Upper lobe of right lung (tissue), 1 donor: Measurements from ENCODE around the gene HOPX. TPM values are rescaled to one million over a fixed set of nuclear protein-coding genes. Genes with fewer than 3 reads are reported as not detected.

ENCODE experiments used
- ATAC-seq: fragments of 200-7000 bp; cut with Tn5 transposase; one replicate; pipeline ENCODE4 v1.9.1; 2020; ENCODE audit warnings: mild to moderate bottlenecking, moderate library complexity
- DNase-seq: peaks from one replicate; pipeline ENCODE4 v3.0.0-alpha.2; 2020
- H3K27ac ChIP-seq: fragments of 200-600 bp; one replicate; pipeline ENCODE4 v1.8.0; 2022
- H3K27me3 ChIP-seq: fragments of 200-600 bp; one replicate; pipeline ENCODE4 v1.8.0; 2022; ENCODE audit warnings: mild to moderate bottlenecking
- H3K36me3 ChIP-seq: fragments of 200-600 bp; one replicate; pipeline ENCODE4 v1.8.0; 2022
- H3K4me1 ChIP-seq: fragments of 200-600 bp; one replicate; pipeline ENCODE4 v1.8.0; 2022
- H3K4me3 ChIP-seq: fragments of 200-600 bp; one replicate; pipeline ENCODE4 v1.8.0; 2022; ENCODE audit warnings: mild to moderate bottlenecking
- H3K9me3 ChIP-seq: fragments of 200-600 bp; one replicate; pipeline ENCODE4 v1.8.0; 2022
- intact Hi-C: fragments of 100-400 bp; cut with DNase I; formaldehyde crosslinking; loops from one replicate; pipeline ENCODE4 v1.11.0; 2022
- total RNA-seq: library from RNA; stranded (reverse); fragmentation: NEBNext Ultra II Directional; extraction: Animal tissue kit (Norgen Biotek cat#: 25700); gene quantifications from one replicate; pipeline ENCODE4 v1.2.1, GENCODE V29; 2021
- TF ChIP-seq, protein P1 (sequence below): fragments of 200-600 bp; IDR thresholded peaks from one replicate; pipeline ENCODE4 v1.8.0; 2022; ENCODE audit warnings: antibody characterized with exemption
- donor health status: DM: no; HTN: yes; CAD: no; lungs with severe emphysema.

Gene HOPX
- total RNA-seq, 1 donor from 2014 or later, result 520 TPM

DNA sequence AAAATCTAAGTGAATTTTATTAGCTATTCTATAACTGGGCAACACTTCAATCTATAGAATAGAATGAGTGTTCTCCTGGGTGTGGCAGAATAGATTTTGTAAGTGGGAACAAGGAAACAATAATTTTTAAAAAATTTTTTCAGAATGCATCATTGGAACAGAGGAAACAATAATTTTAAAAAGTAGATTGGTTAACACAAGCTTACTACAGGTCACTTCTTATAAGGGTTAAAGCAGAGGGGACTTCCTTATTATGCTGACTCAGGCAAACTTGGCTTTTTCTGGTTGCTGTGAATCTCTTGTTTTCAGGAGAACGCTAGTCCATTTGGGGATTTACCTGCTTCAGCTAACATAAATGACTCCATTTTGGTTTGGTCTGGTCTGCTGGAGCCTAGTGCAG is 52.5 kb downstream of the HOPX start:
- no peaks in the 10 kb centered on the region for H3K4me1 ChIP-seq
- H3K27me3 ChIP-seq, result no peaks in the 10 kb centered on the region
- H3K9me3 ChIP-seq, result no peaks in the 10 kb centered on the region
- DNase-seq (no peak), ATAC-seq (no peak)
- H3K36me3 ChIP-seq, result no peaks in the 10 kb centered on the region
- intact Hi-C loops, result no loop called here
- no peak overlapping the region for H3K4me3 ChIP-seq
- TF ChIP-seq, protein P1, sequence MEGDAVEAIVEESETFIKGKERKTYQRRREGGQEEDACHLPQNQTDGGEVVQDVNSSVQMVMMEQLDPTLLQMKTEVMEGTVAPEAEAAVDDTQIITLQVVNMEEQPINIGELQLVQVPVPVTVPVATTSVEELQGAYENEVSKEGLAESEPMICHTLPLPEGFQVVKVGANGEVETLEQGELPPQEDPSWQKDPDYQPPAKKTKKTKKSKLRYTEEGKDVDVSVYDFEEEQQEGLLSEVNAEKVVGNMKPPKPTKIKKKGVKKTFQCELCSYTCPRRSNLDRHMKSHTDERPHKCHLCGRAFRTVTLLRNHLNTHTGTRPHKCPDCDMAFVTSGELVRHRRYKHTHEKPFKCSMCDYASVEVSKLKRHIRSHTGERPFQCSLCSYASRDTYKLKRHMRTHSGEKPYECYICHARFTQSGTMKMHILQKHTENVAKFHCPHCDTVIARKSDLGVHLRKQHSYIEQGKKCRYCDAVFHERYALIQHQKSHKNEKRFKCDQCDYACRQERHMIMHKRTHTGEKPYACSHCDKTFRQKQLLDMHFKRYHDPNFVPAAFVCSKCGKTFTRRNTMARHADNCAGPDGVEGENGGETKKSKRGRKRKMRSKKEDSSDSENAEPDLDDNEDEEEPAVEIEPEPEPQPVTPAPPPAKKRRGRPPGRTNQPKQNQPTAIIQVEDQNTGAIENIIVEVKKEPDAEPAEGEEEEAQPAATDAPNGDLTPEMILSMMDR, result no peak
- H3K27ac ChIP-seq, result no peak overlapping the region

DNA sequence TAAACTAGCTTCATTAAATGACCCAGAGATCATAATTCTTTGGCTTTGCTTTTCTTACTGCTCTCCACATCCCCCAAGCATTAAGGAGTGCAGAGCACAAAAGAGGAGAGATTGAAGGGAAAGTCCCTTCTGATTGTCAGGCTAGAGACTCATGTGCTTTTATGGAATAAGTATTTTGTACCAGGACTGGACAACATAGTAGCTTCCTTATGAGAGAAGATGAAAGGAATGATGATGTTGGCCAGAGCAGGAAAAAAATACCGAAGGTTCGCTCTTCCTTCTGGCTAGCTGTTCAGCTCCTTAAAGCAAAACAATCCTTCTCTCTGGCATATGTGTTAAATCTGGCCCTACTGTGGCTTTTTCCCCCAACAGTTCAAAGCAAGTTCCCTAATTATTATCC is 53.1 kb downstream of the HOPX start:
- H3K4me1 ChIP-seq, result no peaks in the 10 kb centered on the region
- intact Hi-C loops, result no loop called here
- no peak overlapping the region for H3K4me3 ChIP-seq
- H3K27me3 ChIP-seq, result no peaks in the 10 kb centered on the region
- ATAC-seq (no peak), DNase-seq (no peak)
- no peaks in the 10 kb centered on the region for H3K9me3 ChIP-seq
- no peak overlapping the region for H3K27ac ChIP-seq
- TF ChIP-seq, protein P1, result no peak
- no peaks in the 10 kb centered on the region for H3K36me3 ChIP-seq

DNA sequence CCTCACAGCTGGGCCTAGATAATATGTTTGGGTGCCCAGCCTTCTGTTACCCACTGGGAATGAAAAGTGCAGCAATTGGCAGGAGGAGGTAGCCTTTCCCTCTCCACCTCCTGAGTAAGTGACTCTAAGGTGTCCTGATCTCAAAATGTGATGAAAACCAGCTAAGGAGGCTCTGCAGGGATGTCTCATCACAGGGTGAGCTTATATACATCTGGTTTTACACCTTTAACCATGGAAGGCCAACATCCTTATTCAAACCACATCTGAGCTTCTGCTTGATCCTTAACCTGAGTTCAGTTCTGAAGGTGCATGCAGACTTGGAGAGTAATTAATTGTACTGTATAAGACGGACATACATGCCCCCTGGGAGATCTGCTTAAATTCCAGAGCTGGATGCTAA is 53.7 kb downstream of the HOPX start:
- DNase-seq (no peak), ATAC-seq (no peak)
- Histone ChIP-seq H3K4me1 (no peaks in the 10 kb centered on the region), H3K27me3 (no peaks in the 10 kb centered on the region), H3K4me3 (no peak overlapping the region), H3K27ac (no peak overlapping the region), H3K36me3 (no peaks in the 10 kb centered on the region), H3K9me3 (no peaks in the 10 kb centered on the region)
- intact Hi-C loops, result no loop called here
- TF ChIP-seq, protein P1, result no peak

DNA sequence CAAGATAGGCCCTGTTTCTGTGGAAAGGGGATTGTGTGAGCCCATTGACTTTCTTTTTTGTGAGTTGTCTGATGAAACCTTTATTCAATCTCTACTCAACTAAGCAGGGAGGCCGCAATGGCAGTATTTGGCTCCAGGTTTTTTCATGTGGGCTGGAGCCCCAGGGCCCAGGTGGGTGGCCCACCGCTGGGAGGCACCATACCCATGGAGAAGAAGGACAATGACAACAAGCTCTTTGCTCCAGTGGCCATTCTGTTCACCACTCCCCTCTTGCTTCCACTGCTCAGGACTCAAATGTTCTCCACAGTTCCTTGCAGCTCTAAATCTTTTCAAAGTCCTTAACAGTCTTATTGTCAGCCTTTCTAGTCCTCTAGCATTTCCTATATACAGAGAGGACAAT is 54.1 kb downstream of the HOPX start:
- H3K36me3 ChIP-seq, result no peaks in the 10 kb centered on the region
- H3K4me1 ChIP-seq, result no peaks in the 10 kb centered on the region
- intact Hi-C loops, result no loop called here
- no peaks in the 10 kb centered on the region for H3K27me3 ChIP-seq
- peak; percentile 55 for ATAC-seq
- H3K4me3 ChIP-seq, result no peak overlapping the region
- TF ChIP-seq, protein P1, result no peak
- no peaks in the 10 kb centered on the region for H3K9me3 ChIP-seq
- H3K27ac ChIP-seq, result no peak overlapping the region
- DNase-seq, result no peak

DNA sequence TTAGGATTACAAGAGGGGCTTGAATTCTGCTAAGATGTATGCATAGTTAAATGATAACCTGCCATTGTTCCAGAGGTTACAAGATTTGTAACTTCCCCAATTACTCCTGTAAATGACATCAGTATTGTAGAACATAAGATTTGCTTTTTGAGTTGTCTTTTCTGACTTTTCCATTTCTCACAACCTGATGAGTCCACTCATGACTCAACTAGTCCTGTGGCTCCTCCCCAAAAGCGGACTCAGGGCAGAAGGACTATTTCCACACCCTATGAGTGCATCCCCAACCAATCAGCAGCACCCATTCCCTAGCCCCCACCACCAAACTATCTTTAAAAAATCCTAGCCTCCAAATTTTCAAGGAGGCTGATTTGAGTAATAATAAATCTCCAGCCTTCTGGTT is 54.7 kb downstream of the HOPX start:
- Histone ChIP-seq H3K27ac (no peak overlapping the region), H3K4me3 (no peak overlapping the region), H3K9me3 (no peaks in the 10 kb centered on the region), H3K4me1 (no peaks in the 10 kb centered on the region), H3K36me3 (no peaks in the 10 kb centered on the region), H3K27me3 (no peaks in the 10 kb centered on the region)
- DNase-seq (no peak), ATAC-seq (no peak)
- intact Hi-C loops, result no loop called here
- TF ChIP-seq, protein P1, result no peak

DNA sequence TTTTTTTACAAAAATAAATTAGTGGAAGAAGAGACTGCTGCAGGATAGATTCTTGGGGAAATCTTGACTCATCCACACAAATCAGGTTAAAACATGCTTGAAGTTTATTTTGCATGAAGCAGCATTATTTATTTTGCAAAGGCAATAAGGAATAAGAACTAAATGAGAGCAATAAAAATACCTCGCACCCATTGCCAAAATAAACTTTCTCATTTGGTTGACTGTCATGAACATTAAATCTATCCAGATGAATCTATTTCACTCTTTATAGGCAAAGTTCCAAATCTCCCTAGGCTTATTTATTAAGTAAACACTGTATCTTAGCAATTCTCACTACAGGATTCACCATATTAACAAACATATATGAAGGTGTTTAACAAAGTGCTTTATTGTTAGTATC is 58.9 kb downstream of the HOPX start:
- H3K4me1 ChIP-seq, result no peaks in the 10 kb centered on the region
- ATAC-seq, result no peak
- H3K27me3 ChIP-seq, result no peaks in the 10 kb centered on the region
- no peaks in the 10 kb centered on the region for H3K9me3 ChIP-seq
- intact Hi-C loops, result no loop called here
- TF ChIP-seq, protein P1, result no peak
- no peaks in the 10 kb centered on the region for H3K36me3 ChIP-seq
- H3K27ac ChIP-seq, result no peak overlapping the region
- H3K4me3 ChIP-seq, result no peak overlapping the region
- no peak for DNase-seq
